PFSK-1 (cell line): Measurements from ENCODE around the gene ZFYVE19.

ENCODE experiments used
- TAF1 ChIP-seq: IDR thresholded peaks from 2 replicates; pipeline ENCODE4 v1.6.1; 2012; ENCODE audit warnings: low read length, control low read depth, borderline replicate concordance; ENCODE audit not compliant: insufficient read depth
- TF ChIP-seq, protein P1 (sequence below), 2 experiments: IDR thresholded peaks; 2 replicates each; pipeline versions ENCODE4 v1.6.1 to v1.8.0; 2011 to 2012; ENCODE audit warnings: low read depth in 2 of 2, low read length in 2 of 2, control low read depth in 1 of 2, inconsistent platforms in 1 of 2, mild to moderate bottlenecking in 1 of 2, moderate library complexity in 1 of 2; ENCODE audit not compliant: insufficient read depth in 1 of 2

DNA sequence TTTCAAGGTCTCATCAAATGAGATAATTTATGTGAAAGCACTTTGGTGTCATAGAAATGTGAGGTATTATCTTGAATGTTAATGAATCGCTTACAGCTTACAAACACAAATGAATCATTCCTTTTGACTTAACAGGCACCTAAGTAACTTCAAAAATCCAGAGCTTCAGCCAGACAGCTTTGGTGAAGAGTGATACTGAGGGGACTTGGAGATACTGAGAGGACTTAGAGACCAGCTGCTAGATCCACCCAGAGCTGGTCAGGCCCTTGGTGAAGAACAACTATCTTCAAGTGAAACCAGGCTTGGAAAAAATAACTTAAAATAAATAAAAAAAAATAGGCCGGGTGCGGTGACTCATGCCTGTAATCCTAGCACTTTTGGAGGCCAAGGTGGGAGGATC lies 16.2 kb upstream of the ZFYVE19 start:
- TF ChIP-seq, protein P1, sequence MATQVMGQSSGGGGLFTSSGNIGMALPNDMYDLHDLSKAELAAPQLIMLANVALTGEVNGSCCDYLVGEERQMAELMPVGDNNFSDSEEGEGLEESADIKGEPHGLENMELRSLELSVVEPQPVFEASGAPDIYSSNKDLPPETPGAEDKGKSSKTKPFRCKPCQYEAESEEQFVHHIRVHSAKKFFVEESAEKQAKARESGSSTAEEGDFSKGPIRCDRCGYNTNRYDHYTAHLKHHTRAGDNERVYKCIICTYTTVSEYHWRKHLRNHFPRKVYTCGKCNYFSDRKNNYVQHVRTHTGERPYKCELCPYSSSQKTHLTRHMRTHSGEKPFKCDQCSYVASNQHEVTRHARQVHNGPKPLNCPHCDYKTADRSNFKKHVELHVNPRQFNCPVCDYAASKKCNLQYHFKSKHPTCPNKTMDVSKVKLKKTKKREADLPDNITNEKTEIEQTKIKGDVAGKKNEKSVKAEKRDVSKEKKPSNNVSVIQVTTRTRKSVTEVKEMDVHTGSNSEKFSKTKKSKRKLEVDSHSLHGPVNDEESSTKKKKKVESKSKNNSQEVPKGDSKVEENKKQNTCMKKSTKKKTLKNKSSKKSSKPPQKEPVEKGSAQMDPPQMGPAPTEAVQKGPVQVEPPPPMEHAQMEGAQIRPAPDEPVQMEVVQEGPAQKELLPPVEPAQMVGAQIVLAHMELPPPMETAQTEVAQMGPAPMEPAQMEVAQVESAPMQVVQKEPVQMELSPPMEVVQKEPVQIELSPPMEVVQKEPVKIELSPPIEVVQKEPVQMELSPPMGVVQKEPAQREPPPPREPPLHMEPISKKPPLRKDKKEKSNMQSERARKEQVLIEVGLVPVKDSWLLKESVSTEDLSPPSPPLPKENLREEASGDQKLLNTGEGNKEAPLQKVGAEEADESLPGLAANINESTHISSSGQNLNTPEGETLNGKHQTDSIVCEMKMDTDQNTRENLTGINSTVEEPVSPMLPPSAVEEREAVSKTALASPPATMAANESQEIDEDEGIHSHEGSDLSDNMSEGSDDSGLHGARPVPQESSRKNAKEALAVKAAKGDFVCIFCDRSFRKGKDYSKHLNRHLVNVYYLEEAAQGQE (IDR thresholded peaks at IDR 0.05; ENCODE audit: insufficient read depth in 1 of 2, low read depth in 2 of 2, low read length in 2 of 2) = no peak
- no peak for TF ChIP-seq TAF1
